Activated T-cell treated with anti-CD3 and anti-CD28 coated beads, Interleukin-2, amount 50 U/mL, for 1 hour (primary cell): ENCODE measurements around the gene FTO.
"Not testable (repeated sequence)": the region's sequence is repeated elsewhere in the genome, so short reads cannot be mapped to it uniquely, and the experiment has no call there.

Experiments
- DNase-seq: peaks from one replicate; pipeline ENCODE4 v3.0.0-alpha.2; 2020

The FTO gene

DNA sequence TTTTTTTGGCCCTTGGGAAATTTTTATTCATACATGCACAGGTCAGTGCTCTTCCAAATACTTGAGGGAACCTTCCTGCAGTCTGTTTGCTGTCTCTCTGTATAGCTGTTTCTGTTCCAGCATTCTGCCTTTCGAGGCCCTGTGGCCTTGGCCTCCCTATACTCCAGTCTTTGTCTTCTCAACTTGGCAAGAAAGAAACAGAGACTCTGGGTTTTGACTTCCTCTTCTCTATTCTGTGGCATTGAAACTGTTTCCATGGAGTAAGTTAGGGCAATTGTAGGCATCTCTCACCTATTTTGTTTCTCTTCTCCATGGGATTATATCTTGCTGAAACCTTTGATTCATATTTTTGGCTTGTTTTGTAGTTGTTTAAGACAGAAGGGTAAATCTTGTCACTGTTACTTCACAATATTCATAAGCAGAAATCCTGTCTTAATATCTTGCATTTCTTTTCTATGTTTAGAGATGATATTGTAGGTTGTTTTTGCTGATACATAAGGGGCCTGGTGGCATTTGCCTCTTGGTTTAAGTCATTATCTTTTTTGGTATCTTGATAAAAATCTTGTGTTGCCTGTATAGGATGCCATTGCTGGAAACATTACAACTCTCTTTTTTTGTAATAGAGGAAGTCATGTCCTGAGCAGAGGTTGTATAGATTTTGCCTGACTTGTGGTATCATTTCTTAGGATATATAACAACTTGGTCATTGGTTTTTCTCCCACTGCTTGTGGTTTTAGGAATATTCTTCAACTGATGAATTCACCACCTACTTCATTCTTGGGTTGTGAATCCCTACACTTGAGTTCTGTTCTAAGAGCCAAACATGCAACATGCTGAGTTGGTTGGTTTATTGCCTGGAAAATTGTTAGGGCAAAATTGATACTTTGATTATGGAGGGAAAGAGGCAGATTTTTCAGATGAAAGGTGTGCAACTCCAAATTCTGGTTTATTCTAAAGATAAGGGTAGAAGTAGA, 168.6 kb downstream of the FTO start:
- DNase-seq = no peak

DNA sequence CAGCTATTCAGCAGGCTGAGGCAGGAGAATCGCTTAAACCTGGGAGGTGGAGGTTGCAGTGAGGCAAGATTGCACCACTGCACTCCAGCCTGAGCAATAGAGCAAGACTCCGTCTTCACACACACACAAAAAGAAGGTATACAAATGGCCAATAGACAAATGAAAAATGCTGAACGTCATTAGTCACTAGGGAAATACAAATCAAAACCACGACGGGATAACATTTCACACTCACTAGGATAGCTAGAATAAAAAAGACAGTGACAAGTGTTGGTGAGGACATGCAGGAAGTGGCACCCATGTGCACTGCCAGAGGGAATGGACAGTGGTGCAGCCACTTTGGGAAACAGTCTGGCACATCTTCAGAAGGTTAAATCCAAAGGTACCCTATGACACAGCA, 172.9 kb downstream of the FTO start:
- no peak for DNase-seq

DNA sequence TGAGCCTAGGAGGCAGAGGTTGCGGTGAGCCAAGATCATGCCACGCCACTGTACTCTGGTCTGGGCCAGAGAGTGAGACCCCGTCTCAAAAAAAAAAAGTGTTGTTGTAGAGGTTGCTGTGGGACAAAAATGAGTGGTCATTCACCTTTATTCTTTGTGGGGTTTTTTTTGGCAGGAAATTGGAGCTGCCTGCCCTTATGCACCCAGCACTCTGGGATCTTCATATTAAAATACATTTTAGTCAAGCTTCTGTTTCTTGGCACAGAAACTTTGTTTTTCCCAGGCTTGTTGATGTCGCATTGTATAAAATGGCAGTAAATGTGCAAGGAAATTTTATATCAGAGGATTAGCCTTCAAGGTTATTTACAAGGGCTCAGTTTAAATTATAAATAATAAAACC, 174.3 kb downstream of the FTO start:
- no peak for DNase-seq

DNA sequence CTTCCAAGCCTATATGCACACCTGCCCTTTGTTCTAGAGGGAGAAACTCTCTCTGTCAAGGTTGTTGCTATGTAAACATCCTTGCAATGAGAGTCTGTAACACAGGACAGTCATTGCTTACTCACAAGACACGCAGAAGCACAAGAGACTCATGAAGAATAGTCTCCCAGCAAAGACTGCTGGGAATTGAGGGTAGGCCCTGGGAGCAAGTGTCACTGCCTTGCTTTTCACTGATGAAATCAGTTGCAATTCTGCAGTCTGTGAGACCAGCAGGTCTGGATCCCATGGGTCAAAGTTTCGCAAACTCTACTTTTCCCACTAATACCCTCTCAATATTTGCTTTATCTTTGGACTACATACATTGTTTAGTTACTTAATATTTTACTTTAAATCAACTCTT, 177.4 kb downstream of the FTO start:
- DNase-seq = no peak

DNA sequence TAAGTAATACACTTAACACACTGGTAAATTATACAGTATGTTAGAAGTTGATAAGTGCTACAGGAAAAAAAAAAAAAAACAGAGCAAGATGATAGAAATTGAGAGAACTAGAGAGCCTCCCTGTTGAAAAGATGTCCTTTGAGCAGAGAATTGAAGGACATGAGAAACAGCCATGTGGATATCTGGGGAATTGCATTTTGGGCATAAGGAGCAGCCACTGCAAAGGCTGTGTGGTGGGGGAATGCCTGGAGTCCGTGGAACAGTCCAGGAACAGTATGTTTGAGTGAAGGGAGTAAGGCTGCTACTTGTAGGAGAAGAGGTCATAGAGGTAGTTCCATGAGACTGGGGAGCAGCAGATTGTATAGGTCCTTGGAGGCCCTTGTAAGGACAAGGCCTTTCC, 178.4 kb downstream of the FTO start:
- no peak for DNase-seq

GRCh38 chr16:53884748-53885147, 180.8 kb downstream of the FTO start:
- no peak for DNase-seq

- DNase-seq = no peak
These were observed 182.8 kb downstream of the FTO start for GRCh38 chr16:53886482-53887378.

DNA sequence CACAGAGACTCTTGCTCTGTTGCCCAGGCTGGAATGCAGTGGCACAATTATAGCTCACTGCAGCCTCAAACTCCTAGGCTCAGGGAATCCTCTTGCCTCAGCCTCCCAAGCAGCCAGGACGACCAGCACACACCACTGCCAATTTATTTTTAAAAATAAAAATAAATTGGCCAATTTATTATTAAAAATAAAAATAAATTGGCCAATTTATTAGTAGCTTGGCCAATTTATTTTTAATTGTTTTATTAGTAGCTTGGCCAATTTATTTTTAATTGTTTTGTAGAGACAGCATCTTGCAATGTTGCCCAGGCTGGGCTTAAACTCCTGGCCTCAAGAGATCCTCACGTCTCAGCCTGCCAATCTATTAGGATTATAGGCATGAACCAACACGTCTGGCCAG, 184.3 kb downstream of the FTO start:
- DNase-seq = no peak

- not testable (repeated sequence) for DNase-seq
These were observed 186.9 kb downstream of the FTO start for GRCh38 chr16:53890877-53891276.

DNA sequence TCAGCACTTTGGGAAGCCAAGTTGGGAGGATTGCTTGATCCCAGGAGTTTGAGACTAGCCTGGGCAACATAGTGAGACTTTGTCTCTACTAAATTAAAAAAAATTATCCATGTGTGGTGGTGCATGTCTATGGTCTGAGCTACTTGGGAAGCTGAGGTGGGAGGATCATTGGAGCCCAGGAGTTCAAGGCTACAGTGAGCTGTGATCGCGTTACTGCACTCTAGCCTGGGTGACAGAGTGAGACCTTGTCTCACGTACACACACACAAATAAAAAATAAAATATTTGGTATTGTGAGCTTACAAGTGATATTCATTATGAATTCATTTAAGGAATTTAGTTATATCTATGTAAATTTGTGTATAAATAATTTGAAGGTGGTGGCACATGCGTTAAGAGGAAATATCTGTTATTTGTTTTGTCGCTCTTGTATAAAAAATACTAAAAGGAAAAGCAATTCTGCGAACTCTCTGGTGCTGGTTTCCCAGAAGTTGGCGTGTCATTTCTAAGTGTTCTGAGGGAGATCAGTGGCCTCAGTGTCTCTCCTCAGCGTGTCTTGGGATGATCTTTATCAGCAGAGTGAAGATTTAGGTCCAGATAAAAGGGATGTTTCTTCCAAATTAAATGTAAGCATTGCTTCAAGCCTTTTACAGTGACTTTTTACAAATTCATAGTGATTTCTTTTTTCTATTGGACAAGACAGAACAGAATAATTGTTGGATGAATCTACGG, 187.6 kb downstream of the FTO start:
- DNase-seq = no peak

GRCh38 chr16:53892155-53892554, 188.2 kb downstream of the FTO start:
- DNase-seq = no peak

- DNase-seq = no peak
These were observed 189.9 kb downstream of the FTO start for GRCh38 chr16:53893731-53894435.

DNA sequence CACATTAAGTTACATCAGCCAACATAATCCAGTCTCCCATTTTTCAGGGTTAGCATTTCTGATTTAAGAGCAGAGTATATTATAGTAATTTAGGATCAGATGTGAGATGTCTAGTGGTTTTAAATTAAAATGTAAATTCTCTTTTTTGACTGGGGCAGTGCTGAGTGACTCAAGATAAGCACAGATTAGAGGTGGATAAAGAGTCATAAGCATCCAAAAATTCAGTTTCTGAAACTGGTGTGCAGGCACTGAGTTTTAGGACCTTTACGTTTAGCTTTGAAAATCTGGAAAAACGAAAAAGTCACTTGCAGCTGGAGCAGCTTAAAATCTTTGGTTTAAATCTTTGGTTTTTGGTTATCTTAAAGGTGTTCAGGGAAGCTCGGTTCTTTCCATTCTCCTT, 190.7 kb downstream of the FTO start:
- DNase-seq = no peak

DNA sequence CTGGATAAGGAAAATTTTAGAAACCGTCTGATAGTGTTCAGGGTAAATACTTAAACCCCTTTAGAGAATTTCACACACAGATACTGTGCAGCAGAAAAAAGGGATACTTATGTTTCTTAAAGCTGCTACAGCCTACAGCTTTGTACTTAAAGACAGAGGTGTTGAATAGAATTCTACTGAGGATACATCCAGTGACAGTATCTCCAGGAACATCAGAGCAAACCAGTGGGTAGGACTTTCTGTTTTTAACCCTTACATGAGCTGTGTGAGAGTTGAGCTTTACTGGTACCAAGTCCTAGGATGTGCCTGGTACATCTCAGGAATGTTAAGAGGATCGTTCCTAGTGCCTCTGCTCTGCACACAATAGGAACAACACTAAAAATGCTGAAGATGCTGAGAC, 191.5 kb downstream of the FTO start:
- DNase-seq = no peak

DNA sequence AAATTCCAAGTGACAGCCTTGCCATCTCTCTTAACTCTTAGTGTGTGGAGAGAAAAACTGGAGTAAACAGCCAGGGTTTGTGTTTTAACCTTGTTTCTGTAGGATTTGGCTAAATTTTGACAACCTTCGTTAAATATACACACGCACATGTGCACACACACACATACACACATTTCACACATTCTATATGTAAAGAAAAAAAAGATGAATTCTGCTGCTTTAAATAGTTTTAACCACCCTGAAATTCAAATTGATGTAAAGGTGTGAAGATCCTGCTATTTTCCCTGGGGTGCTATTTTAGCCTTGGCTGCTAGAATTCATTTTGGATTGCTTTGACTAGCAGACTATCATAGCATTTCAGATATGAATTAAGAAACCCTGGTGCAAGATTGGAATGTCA, 191.9 kb downstream of the FTO start:
- no peak for DNase-seq

- DNase-seq = no peak
These were observed 192.8 kb downstream of the FTO start for GRCh38 chr16:53896722-53897121.

- DNase-seq = no peak
These were observed 195.0 kb downstream of the FTO start for GRCh38 chr16:53898993-53899392.

GRCh38 chr16:53899431-53899830, 195.5 kb downstream of the FTO start:
- DNase-seq = no peak

DNA sequence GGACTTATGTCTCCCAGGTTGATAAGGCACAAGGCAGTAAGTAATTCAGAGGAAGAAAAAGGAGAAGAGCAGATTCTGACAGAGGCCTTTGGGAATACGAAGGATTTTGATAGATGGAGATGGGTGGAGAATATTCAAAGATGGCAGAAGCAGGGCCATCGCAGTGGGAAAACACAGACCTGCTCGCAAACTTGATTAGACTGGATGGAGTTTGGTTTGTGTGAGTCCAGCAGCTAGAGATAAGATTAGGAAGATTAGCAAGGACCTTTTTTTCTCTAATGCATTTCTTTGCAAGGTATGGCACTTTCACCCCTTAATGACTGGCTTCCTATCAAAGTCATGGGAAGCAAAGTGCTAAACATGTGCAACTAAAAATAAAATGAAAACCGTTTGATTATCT, 196.7 kb downstream of the FTO start:
- DNase-seq = no peak

DNA sequence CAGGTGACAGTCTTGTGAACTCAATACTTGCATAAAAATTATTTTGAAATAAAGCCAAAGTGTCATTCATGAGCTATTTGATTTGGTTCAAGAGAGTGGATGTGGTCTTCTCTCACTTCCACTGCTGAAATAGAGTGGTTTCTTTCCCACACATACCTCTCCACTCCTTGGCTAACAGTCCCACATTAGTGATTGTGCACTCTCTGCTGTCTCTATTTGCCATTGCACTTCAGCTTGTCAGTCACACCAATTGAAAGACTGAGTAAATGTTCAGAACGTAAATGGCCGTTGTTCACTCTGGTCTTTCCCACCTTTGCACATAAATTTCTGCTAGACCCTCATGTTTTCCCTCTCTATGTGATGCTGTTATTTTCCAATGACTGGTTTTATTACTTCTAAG, 197.5 kb downstream of the FTO start:
- DNase-seq = no peak

DNA sequence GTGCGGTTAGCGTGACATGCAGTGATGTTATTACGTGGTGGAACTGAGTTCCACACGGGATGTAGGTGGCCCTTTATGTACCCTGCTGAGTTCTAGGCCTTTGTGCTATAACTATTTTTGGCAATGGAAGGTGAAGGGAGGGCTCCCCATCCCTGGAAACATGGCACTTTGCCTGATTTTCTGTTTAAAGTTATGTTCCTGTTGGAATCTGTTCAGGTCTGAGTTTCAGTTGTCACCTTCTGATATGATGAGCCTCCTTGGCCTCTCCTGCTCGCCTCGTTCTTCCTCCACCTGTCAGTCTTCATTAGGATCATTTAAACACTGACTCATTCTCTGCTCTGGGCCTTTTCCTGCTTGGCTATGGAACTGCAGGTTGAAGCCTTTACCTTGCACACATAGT, 200.6 kb downstream of the FTO start:
- no peak for DNase-seq

DNA sequence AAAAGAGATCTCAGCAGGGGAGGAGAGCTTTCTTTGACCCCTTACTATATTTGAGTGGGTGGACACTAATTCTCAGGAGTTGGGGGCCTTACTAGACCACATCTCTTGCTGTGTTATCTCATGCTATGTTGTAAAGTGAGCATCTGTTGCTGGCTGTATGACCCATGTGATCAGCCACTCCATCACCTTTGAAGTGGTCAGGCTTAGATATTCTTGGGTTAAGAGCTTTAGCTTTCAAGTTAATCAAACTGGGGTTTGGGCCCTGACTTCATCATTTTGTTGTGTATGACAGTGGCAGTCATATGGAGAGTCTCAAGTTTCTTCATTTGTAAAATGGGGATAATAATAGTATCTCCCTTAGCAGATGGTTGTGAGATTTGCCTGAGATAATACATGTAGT, 201.1 kb downstream of the FTO start:
- no peak for DNase-seq

DNA sequence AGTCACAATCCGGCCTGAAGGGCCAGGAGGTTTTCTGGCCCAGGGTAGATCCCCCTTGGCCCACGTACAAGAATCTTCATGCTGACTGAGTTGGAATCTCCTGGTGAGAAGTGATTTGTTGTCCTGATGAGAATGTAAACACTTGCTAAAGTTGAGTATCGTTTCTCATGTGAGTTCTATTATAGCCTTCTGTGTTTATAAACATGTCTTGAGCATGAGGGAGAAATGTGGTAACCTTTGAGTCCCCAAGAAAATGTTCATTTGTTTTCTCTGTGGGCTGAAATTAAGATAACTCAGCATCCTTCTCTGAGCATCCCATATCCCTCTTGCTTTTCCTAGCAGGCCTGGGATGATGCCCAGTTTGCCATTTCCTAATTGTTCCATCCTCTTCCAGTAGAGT, 204.8 kb downstream of the FTO start:
- no peak for DNase-seq
